NCI-H345 treated with DMSO at 0.1 percent for 48 hours (cell line): ENCODE measurements around the gene KCNJ10.

ENCODE experiments used
- DNase-seq: peaks from one replicate; lab custom pipeline; 2025; ENCODE audit not compliant: unreplicated experiment; lab: John Stamatoyannopoulos, UW

KCNJ10 gene

DNA sequence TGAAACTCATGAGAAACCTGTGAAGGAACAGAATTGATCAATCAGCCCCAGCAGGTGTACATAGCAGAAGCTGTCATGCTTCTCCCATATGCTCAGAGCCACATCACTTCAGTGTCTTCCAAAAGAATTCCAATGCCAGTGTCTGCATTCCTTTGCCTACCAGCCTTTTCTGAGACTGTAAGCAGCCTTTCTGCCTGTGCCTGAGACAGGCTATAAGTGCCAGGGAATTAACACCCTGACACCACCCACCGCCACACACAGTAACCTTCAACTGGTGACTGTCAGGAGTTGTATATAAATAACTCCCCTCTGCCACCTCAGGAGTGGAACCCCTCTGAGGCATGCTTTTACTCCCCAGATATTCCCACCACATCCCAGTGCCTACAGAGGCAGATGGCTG, 77.8 kb downstream of the KCNJ10 start:
- no peak for DNase-seq

- no peak for DNase-seq
Observed at GRCh38 chr1:159991513-159991912, 78.4 kb downstream of the KCNJ10 start.

DNA sequence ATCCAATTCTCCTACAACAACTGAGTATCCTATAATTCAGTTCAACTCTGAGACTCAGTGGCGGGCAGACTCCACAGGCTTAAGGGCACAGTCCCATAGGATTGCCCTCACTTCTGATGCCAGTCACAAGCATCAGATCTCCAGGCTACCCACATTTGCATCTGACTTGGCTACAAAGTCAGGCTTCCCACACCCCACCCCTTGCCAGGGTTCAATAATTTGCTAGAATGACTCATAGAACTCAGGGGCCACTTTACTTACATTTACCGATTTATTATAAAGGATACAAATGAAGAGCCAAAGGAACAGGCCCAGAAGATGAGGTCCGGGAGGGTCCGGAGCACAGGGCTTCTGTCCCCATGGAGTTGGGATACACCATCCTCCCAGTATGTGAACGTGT, 80.0 kb downstream of the KCNJ10 start:
- DNase-seq, result no peak

DNA sequence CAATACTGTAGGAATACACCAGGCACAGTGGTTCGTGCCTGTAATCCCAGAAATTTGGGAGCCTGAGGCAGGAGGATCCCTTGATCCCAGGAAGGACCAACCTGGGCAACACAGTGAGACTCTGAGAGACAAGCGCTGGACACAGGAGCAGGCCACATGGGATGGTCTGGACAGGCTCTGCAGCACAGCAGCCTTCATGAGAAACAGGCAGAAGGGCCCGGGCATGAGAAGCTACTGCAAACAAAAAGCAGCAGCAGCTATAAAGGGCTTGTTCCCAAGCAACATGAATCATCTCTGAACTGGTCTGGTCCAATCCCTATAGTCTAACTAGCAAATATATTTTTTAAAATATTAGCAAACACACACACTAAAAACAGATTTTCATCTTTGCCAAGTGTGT, 80.4 kb downstream of the KCNJ10 start:
- no peak for DNase-seq

GRCh38 chr1:159988006-159988405, 82.0 kb downstream of the KCNJ10 start:
- DNase-seq, result no peak

GRCh38 chr1:159987186-159987585, 82.8 kb downstream of the KCNJ10 start:
- DNase-seq, result no peak

- no peak for DNase-seq
Observed at GRCh38 chr1:159986531-159986930, 83.4 kb downstream of the KCNJ10 start.

DNA sequence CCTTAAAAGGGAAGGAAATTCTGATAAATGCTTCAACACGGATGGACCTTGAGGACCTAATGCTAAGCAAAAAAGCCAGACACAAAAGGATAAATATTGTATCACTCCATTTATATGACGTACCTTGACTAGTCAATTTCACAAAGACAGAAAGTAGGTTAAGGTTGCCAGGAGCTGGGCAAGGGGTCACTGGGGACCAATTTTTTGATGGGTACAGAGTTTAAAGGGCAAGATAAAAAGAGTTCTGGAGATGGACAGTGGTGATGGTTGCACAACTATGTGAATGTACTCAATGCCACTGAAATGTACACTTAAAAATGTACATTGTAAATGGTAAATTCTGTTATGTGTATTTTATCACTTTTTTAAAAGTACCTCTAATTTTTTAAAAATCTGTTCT, 83.9 kb downstream of the KCNJ10 start:
- no peak for DNase-seq

GRCh38 chr1:159985473-159985872, 84.5 kb downstream of the KCNJ10 start:
- DNase-seq, result no peak

DNA sequence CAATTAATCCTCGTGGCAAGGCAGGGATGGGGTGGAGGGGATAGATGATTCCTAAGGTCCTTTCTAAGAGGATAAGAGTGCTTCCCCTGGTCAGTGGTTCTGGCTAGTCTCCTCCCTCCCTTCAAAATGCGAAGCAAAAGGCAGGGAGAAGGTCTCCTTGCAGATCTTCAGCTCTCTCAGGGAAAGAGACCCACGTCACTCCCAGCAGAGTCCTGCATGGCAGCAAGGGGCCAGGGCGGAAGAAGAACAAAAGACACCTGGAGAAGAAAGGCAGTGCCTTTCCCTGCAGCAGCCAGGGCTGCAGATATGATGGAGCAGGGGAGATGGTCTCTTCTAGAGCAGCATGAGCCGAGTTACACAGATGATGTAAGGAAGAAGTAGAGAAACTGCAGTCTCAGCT, 86.3 kb downstream of the KCNJ10 start:
- no peak for DNase-seq

DNA sequence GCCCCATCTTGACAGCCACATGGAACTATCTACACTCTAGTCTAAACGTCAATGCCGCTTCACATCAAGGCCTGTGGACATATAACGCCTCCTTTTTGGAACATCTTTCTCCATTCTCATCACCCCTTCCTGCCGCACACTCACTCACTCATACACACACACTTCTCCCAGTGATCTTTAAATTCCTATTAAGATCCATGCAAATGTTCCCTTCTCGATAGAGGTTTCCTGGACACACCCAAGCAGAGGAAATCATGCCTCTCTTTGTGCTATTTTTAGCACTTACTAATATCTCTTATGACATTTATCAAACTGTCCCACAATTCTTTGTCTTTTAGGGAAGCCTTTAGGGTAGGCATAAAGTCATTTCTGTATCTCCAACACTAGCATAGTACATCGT, 87.7 kb downstream of the KCNJ10 start:
- DNase-seq, result no peak

DNA sequence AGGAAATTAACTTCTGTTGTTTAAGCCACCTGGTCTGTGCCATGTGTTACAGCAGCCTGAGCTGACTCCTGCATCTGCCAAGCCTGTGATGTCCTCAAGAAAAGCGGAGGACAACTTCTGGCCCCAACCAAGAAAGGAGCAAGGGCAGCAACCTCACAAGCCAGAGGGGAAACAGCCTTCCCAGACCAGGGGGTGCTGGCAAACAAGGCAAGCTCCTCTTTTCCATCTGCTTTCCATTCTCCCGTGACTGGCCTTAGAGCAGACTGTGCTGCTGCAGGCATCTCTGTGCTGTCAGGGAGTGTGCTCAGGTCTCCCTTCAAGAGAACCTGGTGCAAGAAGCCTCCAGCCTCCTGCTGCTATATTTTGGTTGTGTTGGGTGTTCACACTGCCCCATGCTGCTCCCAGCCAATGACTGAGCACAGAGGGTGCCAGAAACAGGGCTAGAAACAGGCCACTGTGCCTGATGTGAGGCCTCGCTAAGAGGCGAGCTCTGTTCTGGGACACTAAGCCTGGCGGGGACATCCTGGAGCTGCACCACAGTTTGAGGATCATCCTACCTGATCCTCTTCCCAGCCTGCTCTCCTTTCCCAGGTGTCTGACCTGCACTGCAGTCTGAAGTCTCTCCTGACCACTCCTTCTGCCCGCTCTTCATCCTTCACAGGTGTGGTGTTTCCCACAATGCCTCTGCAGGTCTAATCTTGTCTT, 88.5 kb downstream of the KCNJ10 start:
- DNase-seq, result no peak

- DNase-seq, result no peak
Observed at GRCh38 chr1:159980786-159981185, 89.2 kb downstream of the KCNJ10 start.

- DNase-seq, result no peak
Observed at GRCh38 chr1:159980076-159980475, 89.9 kb downstream of the KCNJ10 start.

GRCh38 chr1:159979257-159979656, 90.7 kb downstream of the KCNJ10 start:
- no peak for DNase-seq

DNA sequence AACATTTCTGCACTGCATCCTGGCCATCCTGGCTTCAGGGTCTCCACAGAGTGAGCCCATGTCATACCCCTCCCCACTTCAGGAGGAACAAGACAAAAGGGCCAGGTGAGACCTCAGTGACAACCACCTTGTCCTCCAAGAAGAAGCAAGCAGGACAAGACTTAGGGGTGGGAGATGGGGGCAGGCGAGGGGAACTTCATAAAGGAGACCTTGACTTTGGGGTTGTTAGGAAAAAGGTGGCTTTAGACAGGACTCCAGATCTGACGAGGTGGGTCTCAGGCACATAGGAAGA, 91.9 kb downstream of the KCNJ10 start:
- no peak for DNase-seq

DNA sequence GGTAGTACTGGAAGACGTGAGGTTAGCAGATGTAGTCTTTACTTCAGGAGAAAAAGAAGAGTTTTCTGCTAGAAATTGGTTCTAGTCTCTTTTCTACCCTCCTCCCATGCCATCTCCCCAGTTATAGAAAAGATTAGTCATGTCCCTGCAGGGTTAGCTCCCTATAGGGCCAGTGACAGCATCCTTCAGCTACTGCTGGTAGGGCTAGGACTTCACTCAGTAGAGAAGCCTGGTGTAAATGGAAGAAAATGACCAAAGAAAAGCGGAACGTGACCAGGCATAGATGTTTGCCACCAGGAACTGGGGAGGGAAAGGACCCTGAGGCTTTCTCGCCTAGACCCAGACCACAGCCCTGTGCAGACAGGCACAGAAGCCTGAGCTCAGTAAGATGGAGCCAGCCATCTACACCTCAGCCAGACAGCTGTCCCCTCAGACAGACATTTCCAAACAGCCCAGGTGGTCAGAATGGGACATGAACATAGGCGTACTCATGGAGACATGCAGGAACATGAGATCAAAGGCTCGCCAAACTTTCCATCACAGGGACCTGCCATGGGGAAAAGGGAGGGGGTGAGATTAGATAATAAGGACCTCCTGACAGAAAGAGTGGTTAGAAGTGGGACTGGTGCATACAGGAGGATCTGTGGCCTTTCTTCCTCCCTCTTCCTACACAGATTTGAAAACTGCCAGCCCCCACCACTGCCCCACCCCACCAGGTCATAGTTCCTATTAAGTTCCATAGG, 92.4 kb downstream of the KCNJ10 start:
- no peak for DNase-seq

DNA sequence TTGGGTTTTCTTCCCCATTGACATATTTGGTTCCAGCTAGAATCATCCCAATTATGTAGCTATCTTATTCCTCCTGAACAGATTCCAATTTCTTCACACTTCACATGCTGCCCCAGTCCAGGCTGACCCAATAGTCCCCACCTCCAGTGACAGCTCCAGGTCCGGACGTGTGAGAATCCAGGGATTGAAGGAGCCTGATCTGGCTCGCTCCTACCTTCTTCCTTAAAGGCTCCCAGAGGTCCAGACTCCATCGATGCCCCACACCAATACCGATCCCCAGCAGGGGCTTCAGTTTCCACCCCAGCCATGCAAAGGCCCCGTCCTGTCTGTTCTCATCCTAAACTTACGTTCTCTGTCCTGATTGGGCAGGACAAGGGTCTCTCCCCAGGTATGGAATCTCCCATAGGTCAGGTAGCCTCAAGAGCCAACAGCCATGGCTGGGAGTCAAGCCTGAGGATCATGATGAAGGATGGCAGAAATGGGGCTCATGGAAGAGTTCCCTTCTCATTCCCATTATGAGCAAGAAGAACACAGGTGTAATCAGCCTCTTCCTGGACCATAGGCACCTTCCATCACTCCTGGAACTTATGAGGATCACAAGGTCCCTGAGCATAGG, 95.5 kb downstream of the KCNJ10 start:
- no peak for DNase-seq

DNA sequence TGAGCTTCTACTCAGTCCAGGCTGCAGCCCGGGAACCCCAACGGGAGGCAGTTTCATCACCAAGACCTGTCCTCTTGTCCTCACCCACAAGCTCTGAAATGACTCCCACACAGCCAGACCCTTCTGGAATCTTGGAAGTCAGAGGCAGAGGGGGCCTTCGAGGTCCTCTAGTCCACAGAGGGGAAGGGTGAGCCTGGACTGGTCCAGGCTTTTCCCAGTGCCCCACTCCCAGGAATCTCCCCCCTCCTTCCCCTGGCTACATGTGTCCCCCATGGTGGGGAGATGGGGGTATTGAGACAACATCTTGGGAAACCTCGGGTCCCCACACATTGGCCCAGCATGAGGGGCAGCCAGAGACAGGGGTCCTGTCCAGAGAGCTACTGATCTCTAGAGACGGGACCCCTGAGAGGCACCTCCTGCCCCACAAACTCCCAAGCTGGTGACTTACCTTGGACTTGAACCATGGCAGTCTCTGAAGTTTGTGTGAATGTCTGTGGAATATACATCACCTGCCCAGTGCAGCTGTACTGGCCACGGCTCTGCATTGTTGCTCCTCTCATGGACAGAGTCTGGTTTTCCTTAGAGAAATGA, 96.5 kb downstream of the KCNJ10 start:
- no peak for DNase-seq

GRCh38 chr1:159972443-159973205, 97.3 kb downstream of the KCNJ10 start:
- DNase-seq, result no peak

DNA sequence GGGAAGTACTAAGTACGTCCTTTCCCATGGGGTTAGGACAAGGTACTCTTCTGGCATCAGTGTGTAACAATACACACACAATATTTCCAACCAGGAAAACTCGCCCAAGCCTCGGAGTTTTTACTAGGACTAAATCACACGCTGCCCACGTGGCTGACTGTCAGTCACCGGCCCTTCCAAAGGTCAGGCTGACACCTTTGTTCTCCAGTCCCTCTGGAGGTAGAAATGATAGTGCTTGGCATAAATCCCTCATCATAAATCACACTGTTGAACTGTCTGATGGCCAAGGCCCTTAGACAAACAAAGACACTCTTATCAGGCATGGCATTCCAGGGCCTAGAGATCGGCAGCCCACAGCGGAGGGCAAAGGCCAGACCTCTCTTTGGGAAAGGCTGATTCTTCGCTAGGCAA, 99.0 kb downstream of the KCNJ10 start:
- DNase-seq, result no peak
